Endodermal cell (in vitro differentiated cells): ENCODE results near the gene UBL3. TPM values are rescaled to one million over a fixed set of nuclear protein-coding genes. Genes with fewer than 3 reads are reported as not detected.

Experiments used
- DNase-seq: peaks from one replicate; pipeline ENCODE4 v3.0.0-alpha.2; 2017
- H3K27ac ChIP-seq: 2 replicates; pipeline ENCODE4 v1.5.1; 2013; ENCODE audit warnings: mild to moderate bottlenecking, low read depth, low read length, moderate library complexity
- H3K27me3 ChIP-seq: 2 replicates; pipeline ENCODE4 v1.6.1; 2013; ENCODE audit warnings: mild to moderate bottlenecking, low read length, moderate library complexity; ENCODE audit not compliant: insufficient read depth, control insufficient read depth, poor library complexity, severe bottlenecking
- H3K36me3 ChIP-seq: 2 replicates; pipeline ENCODE4 v1.7.0; 2013; ENCODE audit warnings: mild to moderate bottlenecking, low read length, moderate library complexity; ENCODE audit not compliant: control insufficient read depth, insufficient read depth
- H3K4me1 ChIP-seq: one replicate; pipeline ENCODE4 v1.7.0; 2013; ENCODE audit warnings: low read length; ENCODE audit not compliant: control insufficient read depth, insufficient read depth
- H3K4me3 ChIP-seq: 2 replicates; pipeline ENCODE4 v1.5.1; 2013; ENCODE audit warnings: mild to moderate bottlenecking, low read length, moderate library complexity
- H3K9ac ChIP-seq: 2 replicates; pipeline ENCODE4 v1.6.1; 2013; ENCODE audit warnings: mild to moderate bottlenecking, low read length, moderate library complexity; ENCODE audit not compliant: poor library complexity, severe bottlenecking; ENCODE audit errors: extremely low read depth
- H3K9me3 ChIP-seq: 2 replicates; pipeline ENCODE4 v1.6.1; 2013; ENCODE audit warnings: mild to moderate bottlenecking, low read length, moderate library complexity; ENCODE audit not compliant: control insufficient read depth
- H3K27ac Mint-ChIP-seq: 2 replicates; pipeline ENCODE4 v1.8.0; 2020; ENCODE audit warnings: mixed read lengths
- H3K27me3 Mint-ChIP-seq: 2 replicates; pipeline ENCODE4 v1.8.0; 2021; ENCODE audit warnings: mild to moderate bottlenecking, mixed read lengths; ENCODE audit not compliant: insufficient read depth
- H3K36me3 Mint-ChIP-seq: 2 replicates; pipeline ENCODE4 v1.8.0; 2020; ENCODE audit warnings: low read depth, mixed read lengths
- H3K4me1 Mint-ChIP-seq: 2 replicates; pipeline ENCODE4 v1.8.0; 2020; ENCODE audit warnings: mixed read lengths
- H3K4me3 Mint-ChIP-seq: 2 replicates; pipeline ENCODE4 v1.8.0; 2020; ENCODE audit warnings: mild to moderate bottlenecking, moderate library complexity, mixed read lengths
- H3K9me3 Mint-ChIP-seq: 2 replicates; pipeline ENCODE4 v1.8.0; 2020; ENCODE audit warnings: mild to moderate bottlenecking, mixed read lengths
- CTCF ChIP-seq: fragments of 200-600 bp; sonication (generic); conservative IDR thresholded peaks from 2 replicates; pipeline ENCODE4 v1.5.0; 2021; ENCODE audit warnings: antibody characterized with exemption, mild to moderate bottlenecking
- WGBS, 2 experiments: methylation state at CpG; one replicate each; pipeline versions ENCODE4 v1.1.5 to v1.1.7; 2013; ENCODE audit warnings: missing lambda C conversion rate in 2 of 2, mixed read lengths in 1 of 2; ENCODE audit not compliant: insufficient coverage in 1 of 2, insufficient read length in 1 of 2; 5-methylcytosine and 5-hydroxymethylcytosine counted together
- total RNA-seq, 2 donors: library from RNA; stranded (reverse); fragmentation: NEBNext Ultra II Directional in 1 of 2; extraction: Animal tissue kit (Norgen Biotek cat#: 25700) in 1 of 2; gene quantifications; 2 replicates in 1 of 2; 3 replicates in 1 of 2; pipeline ENCODE4 v1.2.1, GENCODE V29; 2021

UBL3 gene
- total RNA-seq, 2 donors from 2014 or later = 16.5 to 22.3 TPM

- H3K9ac ChIP-seq = no peak overlapping the region
- H3K4me1 Mint-ChIP-seq = peaks cover 27% of the 10 kb centered on the region
These were observed 41.7 kb upstream of the UBL3 start for GRCh38 chr13:29892151-29892550.

DNA sequence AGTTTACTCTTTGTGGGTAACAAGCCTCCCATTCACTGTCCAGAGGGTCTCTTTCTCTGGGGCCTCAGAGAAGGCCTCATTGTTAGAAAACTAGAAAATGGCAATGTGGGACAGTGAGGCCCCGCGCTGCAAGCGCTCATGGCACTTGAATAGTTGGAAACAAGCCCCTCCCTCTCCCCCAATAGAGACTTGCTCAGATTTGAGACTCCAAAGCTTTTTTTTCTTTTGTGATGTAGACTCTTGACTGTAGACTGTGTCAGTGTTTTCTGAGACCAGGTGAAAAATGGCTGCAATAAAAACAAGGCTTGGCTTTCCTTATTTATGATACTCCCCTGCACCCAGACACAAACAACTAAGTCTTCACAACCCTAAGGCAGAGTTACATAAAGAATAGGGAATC, 38.7 kb upstream of the UBL3 start:
- DNase-seq = no peak
- no peaks in the 10 kb centered on the region for H3K27me3 Mint-ChIP-seq
- Histone ChIP-seq H3K27ac (peak overlapping the region; percentile 21), H3K27me3 (no peaks in the 10 kb centered on the region), H3K4me1 (peaks cover 22% of the 10 kb centered on the region), H3K9me3 (no peaks in the 10 kb centered on the region), H3K9ac (no peak overlapping the region), H3K4me3 (no peak overlapping the region), H3K36me3 (no peaks in the 10 kb centered on the region)
- H3K36me3 Mint-ChIP-seq = no peaks in the 10 kb centered on the region
- peaks cover 54% of the 10 kb centered on the region for H3K4me1 Mint-ChIP-seq
- 100% methylated on average over 3 of the region's 3 CpGs; no CpG with 5 or more reads in 1 of the 2 experiments for WGBS, 2 experiments
- no peaks in the 10 kb centered on the region for H3K9me3 Mint-ChIP-seq
- H3K4me3 Mint-ChIP-seq = no peak overlapping the region
- TF ChIP-seq CTCF = no peak
- no peak overlapping the region for H3K27ac Mint-ChIP-seq

More at GRCh38 chr13:29892151-29892550, 41.7 kb upstream of the UBL3 start:
- 71 to 82% methylated on average over 10 of the region's 10 CpGs for WGBS, 2 experiments
- H3K36me3 Mint-ChIP-seq = no peaks in the 10 kb centered on the region
- Histone ChIP-seq H3K4me1 (peaks cover 14% of the 10 kb centered on the region), H3K27ac (peak overlapping the region; percentile 7), H3K9me3 (no peaks in the 10 kb centered on the region), H3K36me3 (no peaks in the 10 kb centered on the region), H3K4me3 (no peak overlapping the region), H3K27me3 (no peaks in the 10 kb centered on the region)
- TF ChIP-seq CTCF = no peak
- H3K4me3 Mint-ChIP-seq = no peak overlapping the region
- peak; percentile 58 for DNase-seq
- no peaks in the 10 kb centered on the region for H3K9me3 Mint-ChIP-seq
- no peaks in the 10 kb centered on the region for H3K27me3 Mint-ChIP-seq
- H3K27ac Mint-ChIP-seq = no peak overlapping the region

DNA sequence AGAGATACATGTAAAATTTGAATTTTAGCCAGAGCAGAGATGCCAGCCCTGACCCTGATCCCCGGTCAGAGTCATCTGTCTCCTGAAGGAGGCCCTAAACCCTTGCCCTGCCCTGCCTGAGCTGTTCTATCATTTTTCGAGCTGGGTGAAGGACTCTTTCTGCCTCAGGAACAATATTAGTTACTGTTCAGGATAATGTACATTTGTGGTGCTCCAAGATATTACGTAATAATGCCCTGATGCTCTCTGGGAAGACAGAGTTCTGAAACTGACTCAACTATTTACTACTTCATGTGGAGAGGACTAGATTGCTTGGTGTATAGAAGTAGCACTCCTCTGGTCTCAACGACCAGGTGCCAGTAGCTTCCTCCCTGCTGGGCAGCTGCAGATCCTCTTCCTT, 37.9 kb upstream of the UBL3 start:
- 93 to 95% methylated on average over 2 to 4 of the region's 4 CpGs for WGBS, 2 experiments
- TF ChIP-seq CTCF = no peak
- no peak overlapping the region for H3K27ac Mint-ChIP-seq
- H3K9me3 ChIP-seq = no peaks in the 10 kb centered on the region
- H3K4me1 Mint-ChIP-seq = peaks cover 53% of the 10 kb centered on the region
- DNase-seq = no peak
- no peak overlapping the region for H3K4me3 Mint-ChIP-seq
- no peak overlapping the region for H3K9ac ChIP-seq
- H3K9me3 Mint-ChIP-seq = no peaks in the 10 kb centered on the region
- peaks cover 22% of the 10 kb centered on the region for H3K4me1 ChIP-seq
- no peaks in the 10 kb centered on the region for H3K27me3 ChIP-seq
- H3K36me3 Mint-ChIP-seq = no peaks in the 10 kb centered on the region
- H3K4me3 ChIP-seq = no peak overlapping the region
- no peaks in the 10 kb centered on the region for H3K36me3 ChIP-seq
- no peak overlapping the region for H3K27ac ChIP-seq
- no peaks in the 10 kb centered on the region for H3K27me3 Mint-ChIP-seq
